IMR-90 (cell line): ENCODE measurements around the gene LAMA3. TPM values are rescaled to one million over a fixed set of nuclear protein-coding genes. Genes with fewer than 3 reads are reported as not detected.
A peak's percentile ranks its signal among the peaks of the same experiment; 100 is the strongest.

Experiments used
- ATAC-seq: fragments of 200-7000 bp; cut with Tn5 transposase; 2 replicates; pipeline ENCODE4 v1.9.1; 2020; ENCODE audit warnings: low read depth, mild to moderate bottlenecking, moderate library complexity
- BruUV-seq: library from RNA; stranded (reverse); fragments of 400-500 nt; replicated peaks from 2 replicates; lab custom pipeline; 2021; lab: Mats Ljungman, UMichigan
- CTCF ChIA-PET: fragments of 300-600 bp; formaldehyde crosslinking; extraction: SDS; loops from one replicate; lab custom pipeline; 2021; ENCODE audit warnings: antibody characterized with exemption; lab: Yijun Ruan, JAX
- POLR2A ChIA-PET: fragments of 300-600 bp; sonication (Branson Sonifier 250); formaldehyde crosslinking; loops from one replicate; lab custom pipeline; 2022; ENCODE audit warnings: antibody characterized with exemption; ENCODE audit not compliant: unreplicated experiment; lab: Charles Lee
- DNase-seq: peaks from one replicate; pipeline ENCODE4 v3.0.0; 2013
- H2AFZ ChIP-seq: replicated peaks from 2 replicates; pipeline ENCODE3; 2013; ENCODE audit warnings: low read length, mild to moderate bottlenecking; ENCODE audit not compliant: poor library complexity
- H2AK5ac ChIP-seq: 2 replicates; pipeline ENCODE4 v1.6.1; 2013; ENCODE audit warnings: low read depth, low read length, inconsistent platforms
- H2AK9ac ChIP-seq: replicated peaks from 2 replicates; pipeline ENCODE3; 2013; ENCODE audit warnings: mild to moderate bottlenecking, low read depth, low read length, moderate library complexity; ENCODE audit not compliant: poor library complexity
- H2BK120ac ChIP-seq: 2 replicates; pipeline ENCODE4 v1.6.1; 2013; ENCODE audit warnings: low read depth, low read length, inconsistent platforms
- H2BK15ac ChIP-seq: 3 replicates; pipeline ENCODE4 v1.6.1; 2013; ENCODE audit warnings: low read depth, low read length, inconsistent platforms
- H2BK20ac ChIP-seq: 2 replicates; pipeline ENCODE4 v1.6.1; 2013; ENCODE audit warnings: low read depth, mild to moderate bottlenecking, inconsistent platforms, low read length, moderate library complexity
- H2BK5ac ChIP-seq: 2 replicates; pipeline ENCODE4 v1.6.1; 2013; ENCODE audit warnings: mild to moderate bottlenecking, low read depth, low read length, inconsistent platforms; ENCODE audit not compliant: poor library complexity, severe bottlenecking
- H3K14ac ChIP-seq: replicated peaks from 2 replicates; pipeline ENCODE4 v1.6.1; 2013; ENCODE audit warnings: low read depth, low read length, inconsistent platforms
- H3K18ac ChIP-seq: 2 replicates; pipeline ENCODE4 v1.6.1; 2013; ENCODE audit warnings: low read depth, low read length, control low read depth
- H3K23ac ChIP-seq: 2 replicates; pipeline ENCODE4 v1.6.1; 2013; ENCODE audit warnings: low read depth, low read length, inconsistent platforms
- H3K27ac ChIP-seq: 2 replicates; pipeline ENCODE4 v1.5.1; 2013; ENCODE audit warnings: mild to moderate bottlenecking, control low read depth, low read length; ENCODE audit not compliant: insufficient read depth
- H3K27me3 ChIP-seq: 2 replicates; pipeline ENCODE4 v1.6.1; 2013; ENCODE audit warnings: low read length; ENCODE audit not compliant: control insufficient read depth, insufficient read depth
- H3K36me3 ChIP-seq: 2 replicates; pipeline ENCODE4 v1.6.1; 2013; ENCODE audit warnings: low read length, mixed read lengths; ENCODE audit not compliant: control insufficient read depth, insufficient read depth
- H3K4ac ChIP-seq: 2 replicates; pipeline ENCODE4 v1.6.1; 2013; ENCODE audit warnings: low read depth, low read length, inconsistent platforms
- H3K4me1 ChIP-seq: 2 replicates; pipeline ENCODE4 v1.6.1; 2013; ENCODE audit warnings: low read length, mixed read lengths; ENCODE audit not compliant: control insufficient read depth, insufficient read depth
- H3K4me2 ChIP-seq: 2 replicates; pipeline ENCODE4 v1.6.1; 2013; ENCODE audit warnings: low read depth, mild to moderate bottlenecking, control low read depth, low read length, moderate library complexity
- H3K4me3 ChIP-seq: 2 replicates; pipeline ENCODE4 v1.5.1; 2013; ENCODE audit warnings: low read depth, mild to moderate bottlenecking, control low read depth, low read length, moderate library complexity; ENCODE audit not compliant: insufficient read depth
- H3K56ac ChIP-seq: 2 replicates; pipeline ENCODE4 v1.6.1; 2013; ENCODE audit warnings: low read length, inconsistent platforms; ENCODE audit not compliant: insufficient read depth; ENCODE audit errors: extremely low read depth
- H3K79me1 ChIP-seq, 2 experiments: 2 replicates each; pipeline ENCODE4 v1.6.1; 2013; ENCODE audit warnings: low read length in 2 of 2, inconsistent platforms in 1 of 2, low read depth in 1 of 2
- H3K9ac ChIP-seq: 2 replicates; pipeline ENCODE4 v1.6.1; 2013; ENCODE audit warnings: low read depth, low read length, control low read depth
- H3K9me1 ChIP-seq: 2 replicates; pipeline ENCODE4 v1.6.1; 2013; ENCODE audit warnings: low read length, inconsistent platforms; ENCODE audit not compliant: insufficient read depth
- H3K9me3 ChIP-seq: 2 replicates; pipeline ENCODE4 v1.6.1; 2013; ENCODE audit warnings: low read length; ENCODE audit not compliant: control insufficient read depth, insufficient read depth
- H4K20me1 ChIP-seq: 2 replicates; pipeline ENCODE4 v1.6.1; 2013; ENCODE audit warnings: low read length, inconsistent platforms; ENCODE audit not compliant: insufficient read depth
- H4K5ac ChIP-seq: 2 replicates; pipeline ENCODE4 v1.6.1; 2013; ENCODE audit warnings: mild to moderate bottlenecking, low read depth, low read length, control low read depth
- H4K8ac ChIP-seq, 2 experiments: 2 replicates each; pipeline ENCODE4 v1.6.1; 2013; ENCODE audit warnings: low read depth in 2 of 2, low read length in 2 of 2, control low read depth in 1 of 2, inconsistent platforms in 1 of 2
- H4K91ac ChIP-seq: 2 replicates; pipeline ENCODE4 v1.6.1; 2013; ENCODE audit warnings: low read depth, low read length, inconsistent platforms; ENCODE audit not compliant: insufficient read depth
- BHLHE40 ChIP-seq: fragments of 150-350 bp; IDR thresholded peaks from 2 replicates; pipeline ENCODE4 v1.6.1; 2016; ENCODE audit warnings: mild to moderate bottlenecking, low read depth, low read length
- RCOR1 ChIP-seq: IDR thresholded peaks from 2 replicates; pipeline ENCODE4 v1.6.1; 2012; ENCODE audit warnings: mild to moderate bottlenecking, low read length, improper control_type of control experiment; ENCODE audit not compliant: insufficient replicate concordance
- USF2 ChIP-seq: fragments of 150-350 bp; IDR thresholded peaks from 2 replicates; pipeline ENCODE4 v1.6.1; 2017; ENCODE audit warnings: mild to moderate bottlenecking, antibody characterized with exemption, low read length, low read depth
- WGBS, 2 experiments: methylation state at CpG; one replicate each; pipeline versions ENCODE4 v1.1.5 to v1.1.7; 2013; ENCODE audit warnings: missing lambda C conversion rate in 2 of 2; ENCODE audit not compliant: insufficient read length in 1 of 2; ENCODE audit errors: extremely low coverage in 2 of 2; 5-methylcytosine and 5-hydroxymethylcytosine counted together
- dilution Hi-C: fragments of 300-500 bp; cut with HindIII; formaldehyde crosslinking; loops from one replicate; pipeline ENCODE4 v1.14.3; 2018; ENCODE audit warnings: low sequenced_read_pairs; ENCODE audit not compliant: unreplicated experiment
- in situ Hi-C: fragments of 300-500 bp; cut with MboI; formaldehyde crosslinking; loops from 3 replicates; pipeline ENCODE4 v1.14.3; 2019; ENCODE audit warnings: low sequenced_read_pairs, inconsistent platforms, mixed read lengths
- intact Hi-C: fragments of 100-400 bp; cut with micrococcal nuclease; formaldehyde crosslinking; loops from 2 replicates; pipeline ENCODE4 v1.10.0; 2022
- polyA plus RNA-seq, 3 experiments: library from polyadenylated mRNA; depleted of rRNA; stranded (reverse); fragments of >200 nt; gene quantifications; 2 replicates each; pipeline ENCODE4 v1.2.3, GENCODE V29; 2012; ENCODE audit warnings: low replicate concordance in 1 of 3
- total RNA-seq: library from RNA; depleted of rRNA; stranded (reverse); fragments of >200 nt; gene quantifications from 2 replicates; pipeline ENCODE4 v1.2.3, GENCODE V29; 2012

The LAMA3 gene
- total and polyA plus RNA-seq, 2 of the 4 experiments (the other 2 are of a cell fraction) = 0.18 to 0.19 TPM

- no peak for TF ChIP-seq BHLHE40
Observed at GRCh38 chr18:23918395-23919032, 229.3 kb downstream of the LAMA3 start (continued).

GRCh38 chr18:23920054-23920453 lies 230.8 kb downstream of the LAMA3 start:
- no peak overlapping the region for H2BK15ac ChIP-seq
- no peak overlapping the region for H3K23ac ChIP-seq
- ATAC-seq (no peak), DNase-seq (peak; percentile 37)
- 0 out of 2 replicates have a peak, but pooled peaks cover 2% of the 10 kb centered on the region for H3K27me3 ChIP-seq
- dilution Hi-C loops = no loop called here
- H3K4me3 ChIP-seq = no peak overlapping the region
- H4K8ac ChIP-seq = no peak overlapping the region
- H3K79me1 ChIP-seq = no peaks in the 10 kb centered on the region
- no peak overlapping the region for H2AFZ ChIP-seq
- no peak overlapping the region for H2BK5ac ChIP-seq
- no peak overlapping the region for H3K9ac ChIP-seq
- no peaks in the 10 kb centered on the region for H4K20me1 ChIP-seq
- POLR2A ChIA-PET = no interaction called here
- H3K9me1 ChIP-seq = no peaks in the 10 kb centered on the region
- BruUV-seq = no TSS peak
- no peaks in the 10 kb centered on the region for H3K36me3 ChIP-seq
- H2AK5ac ChIP-seq = no peak overlapping the region
- no peak overlapping the region for H4K5ac ChIP-seq
- no peak overlapping the region for H3K27ac ChIP-seq
- no peak overlapping the region for H2BK120ac ChIP-seq
- no peak overlapping the region for H3K14ac ChIP-seq
- H2BK20ac ChIP-seq = no peak overlapping the region
- no peak overlapping the region for H3K4ac ChIP-seq
- H3K4me1 ChIP-seq = no peaks in the 10 kb centered on the region
- H4K91ac ChIP-seq = no peak overlapping the region
- in situ Hi-C loops = no loop called here
- no peak overlapping the region for H3K18ac ChIP-seq
- H3K56ac ChIP-seq = no peak overlapping the region
- CTCF ChIA-PET = no interaction called here
- H2AK9ac ChIP-seq = no peak overlapping the region
- H3K9me3 ChIP-seq = no peaks in the 10 kb centered on the region
- intact Hi-C loops = no loop called here
- TF ChIP-seq USF2 = peak; percentile 66; the same call in 1 of the 2 replicates
- TF ChIP-seq RCOR1 = no peak
- 80% methylated on average over 3 of the region's 4 CpGs; no CpG with 5 or more reads in 1 of the 2 experiments for WGBS, 2 experiments
- no peak overlapping the region for H3K4me2 ChIP-seq
